Activated T-helper 2 cell treated with anti-CD3 and anti-CD28 coated beads, Interferon-gamma antibody, Interleukin-2, Interleukin-4, amounts not matched to agents 10 μg/mL and 5 μg/mL and 100 μg/mL, durations not matched to agents 14 hours and 24 hours and 36 hours (primary cell): ENCODE measurements around the gene VASN. TPM values are rescaled to one million over a fixed set of nuclear protein-coding genes. Genes with fewer than 3 reads are reported as not detected.

ENCODE experiments used
- DNase-seq: peaks from one replicate; pipeline ENCODE4 v3.0.0; 2021; ENCODE audit warnings: low spot score
- H3K27ac Mint-ChIP-seq: one replicate; pipeline ENCODE4 v1.8.0; 2021; ENCODE audit warnings: mixed read lengths
- H3K27me3 Mint-ChIP-seq: one replicate; pipeline ENCODE4 v1.8.0; 2021; ENCODE audit warnings: low read depth, mixed read lengths
- H3K36me3 Mint-ChIP-seq: one replicate; pipeline ENCODE4 v1.8.0; 2021; ENCODE audit warnings: low read depth, mixed read lengths
- H3K4me1 Mint-ChIP-seq: one replicate; pipeline ENCODE4 v1.8.0; 2021; ENCODE audit warnings: low read depth, mixed read lengths
- H3K4me3 Mint-ChIP-seq: one replicate; pipeline ENCODE4 v1.8.0; 2021; ENCODE audit warnings: low read depth, mild to moderate bottlenecking, moderate library complexity, mixed read lengths
- H3K9me3 Mint-ChIP-seq: one replicate; pipeline ENCODE4 v1.8.0; 2021; ENCODE audit warnings: mixed read lengths
- intact Hi-C: fragments of 100-400 bp; cut with micrococcal nuclease; formaldehyde crosslinking; loops from one replicate; pipeline ENCODE4 v1.15.1; 2023
- total RNA-seq: library from RNA; stranded (reverse); gene quantifications from 2 replicates; pipeline ENCODE4 v1.2.3, GENCODE V29; 2022

Gene VASN
- total RNA-seq, 1 donor from 2014 or later, result not detected

DNA sequence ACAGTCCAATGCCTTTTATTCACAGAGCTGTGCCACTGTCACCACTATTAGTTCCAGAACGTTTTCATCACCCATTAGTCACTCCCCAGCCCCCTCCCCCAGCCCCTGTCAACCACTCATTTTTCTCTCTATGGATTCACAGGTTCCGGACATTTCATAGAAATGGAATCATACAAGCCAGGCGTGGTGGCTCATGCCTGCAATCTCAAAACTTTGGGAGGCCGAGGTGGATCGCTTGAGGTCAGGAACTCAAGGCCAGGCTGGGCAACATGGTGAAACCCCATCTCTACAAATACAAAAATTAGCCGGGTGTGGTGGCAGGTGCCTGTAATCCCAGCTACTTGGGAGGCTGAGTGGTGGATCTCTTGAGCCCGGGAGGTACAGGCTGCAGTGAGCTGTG lies 19.8 kb upstream of the VASN start:
- peak overlapping the region; percentile 42 for H3K4me3 Mint-ChIP-seq
- no peak for DNase-seq
- peaks cover 22% of the 10 kb centered on the region for H3K36me3 Mint-ChIP-seq
- H3K27me3 Mint-ChIP-seq, result no peaks in the 10 kb centered on the region
- peak overlapping the region; percentile 69 for H3K27ac Mint-ChIP-seq
- intact Hi-C loops, result loop anchor here (1.0 to 5.0 kb wide), 2 partner anchors 81 to 125 kb away; partner anchors contain the start of gene HMOX2
- H3K9me3 Mint-ChIP-seq, result no peaks in the 10 kb centered on the region
- peaks cover 4% of the 10 kb centered on the region for H3K4me1 Mint-ChIP-seq

DNA sequence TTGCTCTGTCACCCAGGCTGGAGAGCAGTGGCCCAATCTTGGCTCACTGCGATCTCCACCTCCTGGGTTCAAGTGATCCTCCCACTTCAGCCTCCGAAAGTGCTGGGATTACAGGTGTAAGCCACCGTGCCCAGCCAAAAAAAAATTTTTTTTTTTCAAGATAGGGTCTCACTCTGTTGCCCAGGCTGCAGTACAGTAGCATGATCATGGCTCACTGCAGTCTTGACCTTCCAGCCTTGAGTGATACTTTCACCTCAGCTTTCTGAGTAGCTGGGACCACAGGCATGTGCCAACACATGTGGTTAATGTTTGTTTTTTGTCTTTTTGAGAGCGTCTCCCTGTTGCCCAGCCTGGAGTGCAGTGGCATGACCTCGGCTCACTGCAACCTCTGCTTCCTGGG lies 18.8 kb upstream of the VASN start:
- Mint-ChIP-seq H3K27me3 (no peaks in the 10 kb centered on the region), H3K9me3 (no peaks in the 10 kb centered on the region), H3K4me1 (peaks cover 4% of the 10 kb centered on the region), H3K36me3 (peaks cover 22% of the 10 kb centered on the region), H3K4me3 (no peak overlapping the region), H3K27ac (no peak overlapping the region)
- DNase-seq, result no peak
- intact Hi-C loops, result loop anchor here (5.0 kb wide), 1 partner anchor 124 kb away; the partner anchor contains the start of gene HMOX2

DNA sequence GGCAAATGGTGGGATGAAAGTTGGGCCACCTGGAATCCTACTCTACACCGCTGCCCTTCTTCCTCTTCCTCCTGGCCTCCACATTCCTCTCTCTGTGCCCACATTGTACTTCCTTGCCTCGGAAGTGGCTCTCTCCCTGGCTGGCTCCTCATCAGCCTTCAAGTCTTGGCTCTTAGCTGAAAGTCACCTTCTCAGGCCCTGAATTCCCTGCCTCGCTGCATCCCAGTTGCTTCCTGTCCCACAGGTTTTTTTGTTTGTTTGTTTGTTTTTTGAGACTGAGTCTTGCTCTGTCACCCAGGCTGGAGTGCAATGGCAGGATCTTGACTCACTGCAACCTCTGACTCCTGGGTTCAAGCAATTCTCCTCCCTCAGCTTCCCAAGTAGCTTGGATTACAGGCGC lies 18.0 kb upstream of the VASN start:
- H3K9me3 Mint-ChIP-seq, result no peaks in the 10 kb centered on the region
- peaks cover 18% of the 10 kb centered on the region for H3K36me3 Mint-ChIP-seq
- H3K4me3 Mint-ChIP-seq, result no peak overlapping the region
- intact Hi-C loops, result loop anchor here (5.0 kb wide), 1 partner anchor 124 kb away; the partner anchor contains the start of gene HMOX2
- H3K27ac Mint-ChIP-seq, result no peak overlapping the region
- peaks cover 4% of the 10 kb centered on the region for H3K4me1 Mint-ChIP-seq
- DNase-seq, result no peak
- H3K27me3 Mint-ChIP-seq, result no peaks in the 10 kb centered on the region

DNA sequence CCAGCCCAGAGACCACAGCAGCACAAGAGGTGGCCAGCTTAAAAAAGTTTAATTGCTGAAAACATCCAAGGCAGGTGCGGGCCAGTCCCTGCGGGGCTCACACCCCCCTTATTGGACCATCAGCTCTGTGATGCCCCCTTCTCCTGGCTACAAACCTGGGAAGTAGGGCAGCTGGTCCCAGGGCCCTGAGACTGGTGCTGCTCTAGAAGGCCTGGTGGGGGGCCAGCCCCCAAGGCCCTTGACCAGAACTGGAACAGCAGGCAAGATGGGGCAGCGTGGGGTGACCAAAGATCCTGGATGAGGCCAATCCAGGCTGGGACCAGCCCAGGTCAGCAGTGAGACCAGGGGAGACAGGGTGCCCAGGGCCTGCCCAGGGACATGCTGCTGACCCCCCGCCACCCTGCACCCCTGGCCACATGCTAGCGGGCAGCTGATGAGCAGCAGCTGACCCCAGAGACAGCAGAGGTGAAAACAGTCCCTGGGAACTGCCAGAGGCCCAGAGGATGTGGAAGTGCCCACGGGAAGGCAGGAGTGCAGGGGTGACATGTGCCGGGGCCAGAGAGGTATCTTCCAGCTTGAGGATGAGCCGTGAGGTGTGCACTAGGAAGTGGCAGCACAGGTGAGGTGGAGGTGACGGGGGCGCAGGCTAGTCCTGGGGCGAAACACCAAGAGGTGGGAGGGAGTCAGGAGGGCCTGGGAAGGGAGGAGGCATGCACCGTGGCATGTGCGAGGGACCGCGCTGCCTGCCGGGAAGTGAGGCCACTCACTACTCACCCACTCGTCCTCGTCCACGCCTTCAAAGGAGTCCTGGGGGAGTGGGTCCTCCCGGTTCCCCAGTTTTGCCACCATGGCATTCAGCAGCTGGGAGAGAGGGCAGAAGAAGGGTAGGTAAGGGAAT lies 16.9 kb upstream of the VASN start:
- Mint-ChIP-seq H3K4me1 (peaks cover 4% of the 10 kb centered on the region), H3K4me3 (no peak overlapping the region), H3K36me3 (peaks cover 24% of the 10 kb centered on the region), H3K27ac (no peak overlapping the region), H3K27me3 (no peaks in the 10 kb centered on the region), H3K9me3 (no peaks in the 10 kb centered on the region)
- DNase-seq, result no peak
- intact Hi-C loops, result loop anchor here (5.0 kb wide), 2 partner anchors 48 to 123 kb away; partner anchors contain the start of gene HMOX2

DNA sequence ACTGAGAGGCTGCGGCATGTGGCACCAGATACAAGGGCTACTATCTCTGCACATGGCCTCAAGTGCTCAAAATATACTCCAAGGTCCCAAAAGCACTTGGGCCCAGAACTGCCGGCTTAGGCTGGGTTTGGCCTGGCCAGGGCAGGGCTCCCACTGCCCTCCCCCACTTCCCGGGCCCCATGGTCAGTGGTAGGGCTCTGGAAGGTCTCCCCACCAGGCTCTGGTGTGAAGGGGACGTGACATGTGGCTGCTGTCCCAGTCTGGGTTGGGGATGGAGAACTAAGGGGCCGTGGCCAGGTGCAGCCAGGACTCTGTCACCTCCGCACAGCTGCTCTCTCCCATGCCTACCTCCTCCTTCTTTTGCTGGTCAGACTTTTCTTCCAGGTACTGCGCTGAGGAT lies 14.8 kb upstream of the VASN start:
- Mint-ChIP-seq H3K9me3 (no peaks in the 10 kb centered on the region), H3K4me3 (no peak overlapping the region)

DNA sequence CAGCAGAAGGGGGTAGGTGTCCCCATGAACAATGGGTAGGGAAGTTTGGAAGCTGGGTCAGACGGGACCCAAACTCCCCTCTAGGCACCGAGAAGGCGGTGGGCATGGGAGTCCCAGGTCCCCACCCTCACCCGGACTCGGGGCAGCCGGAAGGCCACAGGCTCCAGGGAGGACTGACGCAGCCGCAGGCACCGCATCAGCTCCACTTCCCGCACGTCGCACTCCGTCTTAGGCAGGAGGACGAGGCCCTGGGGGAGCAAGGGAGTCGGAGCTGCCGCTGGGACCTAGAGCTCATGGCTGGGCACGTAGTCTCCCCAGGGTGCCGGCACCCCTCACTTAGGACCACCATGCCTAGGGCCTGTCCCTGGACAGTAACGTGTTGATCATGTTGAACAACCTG lies 13.4 kb upstream of the VASN start:
- no peak for DNase-seq
- Mint-ChIP-seq H3K27ac (no peak overlapping the region), H3K4me1 (no peaks in the 10 kb centered on the region), H3K27me3 (no peaks in the 10 kb centered on the region), H3K4me3 (no peak overlapping the region), H3K36me3 (peaks cover 41% of the 10 kb centered on the region), H3K9me3 (no peaks in the 10 kb centered on the region)
- intact Hi-C loops, result loop anchor here (5.0 kb wide), 1 partner anchor 44 kb away; no protein-coding TSS in a partner anchor

More for the DNA sequence above, 14.8 kb upstream of the VASN start:
- peaks cover 31% of the 10 kb centered on the region for H3K36me3 Mint-ChIP-seq
- intact Hi-C loops, result loop anchor here (5.0 kb wide), 1 partner anchor 45 kb away; no protein-coding TSS in a partner anchor
- no peak for DNase-seq
- no peak overlapping the region for H3K27ac Mint-ChIP-seq
- H3K4me1 Mint-ChIP-seq, result peaks cover under 1% of the 10 kb centered on the region
- H3K27me3 Mint-ChIP-seq, result no peaks in the 10 kb centered on the region

DNA sequence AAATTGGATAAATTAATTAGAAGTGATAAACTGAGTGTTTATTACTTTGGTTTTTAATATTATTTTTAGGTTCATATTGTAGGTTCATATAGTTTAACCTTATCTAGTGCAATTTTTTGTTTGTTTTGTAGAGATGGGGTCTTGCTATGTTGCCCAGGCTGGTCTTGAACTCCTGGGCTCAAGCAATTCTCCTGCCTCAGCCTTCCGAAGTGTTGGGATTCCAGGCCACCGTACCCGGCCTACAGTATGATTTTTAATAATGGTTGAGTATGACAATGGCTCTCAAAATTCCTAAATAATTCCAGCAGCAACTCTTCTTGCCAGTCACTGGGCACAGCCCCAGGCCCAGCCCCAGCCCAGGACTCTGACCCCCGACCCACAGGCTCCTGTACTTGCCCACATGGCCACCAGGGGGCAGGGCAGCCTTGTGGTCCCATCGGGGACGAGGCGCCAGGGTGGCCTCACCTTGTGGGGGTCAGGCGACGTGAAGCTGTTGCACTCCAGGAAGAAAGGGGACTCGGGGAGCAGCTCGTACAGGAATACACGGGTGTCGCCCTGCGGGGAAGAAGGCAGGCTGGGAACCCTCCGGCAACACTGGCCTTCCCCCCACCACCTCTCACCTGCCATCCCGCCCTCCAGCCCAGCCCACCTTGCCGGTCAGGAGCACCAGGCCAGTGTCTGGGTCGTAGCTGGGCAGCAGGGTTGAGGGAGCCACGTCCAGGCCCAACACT lies 12.7 kb upstream of the VASN start:
- H3K36me3 Mint-ChIP-seq, result peaks cover 44% of the 10 kb centered on the region
- no peaks in the 10 kb centered on the region for H3K27me3 Mint-ChIP-seq
- intact Hi-C loops, result loop anchor here (5.0 kb wide), 1 partner anchor 43 kb away; no protein-coding TSS in a partner anchor
- H3K4me1 Mint-ChIP-seq, result no peaks in the 10 kb centered on the region
- H3K9me3 Mint-ChIP-seq, result no peaks in the 10 kb centered on the region
- no peak overlapping the region for H3K27ac Mint-ChIP-seq
- H3K4me3 Mint-ChIP-seq, result no peak overlapping the region
- peak; percentile 42 for DNase-seq

DNA sequence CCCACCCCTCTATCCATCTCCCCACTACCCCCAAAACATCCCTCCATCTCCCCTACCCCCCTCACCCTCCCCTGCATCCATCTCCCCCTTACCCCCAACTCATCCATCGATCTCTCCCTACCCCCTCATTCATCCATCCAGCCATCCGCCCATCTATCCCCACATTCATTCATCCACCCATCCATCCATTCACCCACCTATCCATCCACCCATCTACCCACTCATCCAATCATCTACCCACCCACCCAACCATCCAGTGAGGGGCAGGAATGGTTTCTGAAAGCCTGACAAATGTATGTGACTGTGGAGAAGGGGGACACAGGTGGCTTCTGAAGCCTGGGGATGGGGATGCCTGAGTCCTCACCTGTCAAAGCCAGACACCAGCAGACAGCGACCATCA lies 11.7 kb upstream of the VASN start:
- intact Hi-C loops, result loop anchor here (5.0 kb wide), 1 partner anchor 42 kb away; no protein-coding TSS in a partner anchor
- Mint-ChIP-seq H3K27ac (no peak overlapping the region), H3K27me3 (no peaks in the 10 kb centered on the region), H3K36me3 (peaks cover 42% of the 10 kb centered on the region), H3K4me1 (no peaks in the 10 kb centered on the region), H3K9me3 (no peaks in the 10 kb centered on the region), H3K4me3 (no peak overlapping the region)
- DNase-seq, result no peak

DNA sequence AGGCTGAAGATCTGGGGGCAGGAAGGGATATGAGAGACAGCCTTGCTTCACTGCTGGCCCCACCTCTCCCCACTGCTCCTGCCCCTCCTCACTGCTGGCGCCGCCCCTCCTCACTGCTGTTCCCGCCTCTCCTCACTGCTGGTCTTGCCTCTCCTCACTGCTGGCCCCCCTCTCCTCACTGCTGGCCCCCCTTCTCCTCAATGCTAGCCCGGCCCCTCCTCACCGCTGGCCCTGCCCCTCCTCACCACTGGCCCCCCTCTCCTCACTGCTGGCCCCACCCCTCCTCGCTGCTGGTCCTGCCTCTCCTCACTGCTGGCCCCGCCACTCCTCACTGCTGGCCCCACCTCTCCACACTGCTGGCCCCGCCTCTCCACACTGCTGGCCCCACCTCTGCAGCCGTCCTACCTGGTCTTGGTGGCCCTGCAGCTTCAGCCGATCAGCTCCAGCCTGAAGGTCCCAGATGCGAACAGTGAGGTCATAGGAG lies 11.1 kb upstream of the VASN start:
- H3K27me3 Mint-ChIP-seq, result no peaks in the 10 kb centered on the region
- peak; percentile 20 for DNase-seq
- no peaks in the 10 kb centered on the region for H3K9me3 Mint-ChIP-seq
- no peaks in the 10 kb centered on the region for H3K4me1 Mint-ChIP-seq
- no peak overlapping the region for H3K4me3 Mint-ChIP-seq
- intact Hi-C loops, result no loop called here
- no peak overlapping the region for H3K27ac Mint-ChIP-seq
- peaks cover 40% of the 10 kb centered on the region for H3K36me3 Mint-ChIP-seq

DNA sequence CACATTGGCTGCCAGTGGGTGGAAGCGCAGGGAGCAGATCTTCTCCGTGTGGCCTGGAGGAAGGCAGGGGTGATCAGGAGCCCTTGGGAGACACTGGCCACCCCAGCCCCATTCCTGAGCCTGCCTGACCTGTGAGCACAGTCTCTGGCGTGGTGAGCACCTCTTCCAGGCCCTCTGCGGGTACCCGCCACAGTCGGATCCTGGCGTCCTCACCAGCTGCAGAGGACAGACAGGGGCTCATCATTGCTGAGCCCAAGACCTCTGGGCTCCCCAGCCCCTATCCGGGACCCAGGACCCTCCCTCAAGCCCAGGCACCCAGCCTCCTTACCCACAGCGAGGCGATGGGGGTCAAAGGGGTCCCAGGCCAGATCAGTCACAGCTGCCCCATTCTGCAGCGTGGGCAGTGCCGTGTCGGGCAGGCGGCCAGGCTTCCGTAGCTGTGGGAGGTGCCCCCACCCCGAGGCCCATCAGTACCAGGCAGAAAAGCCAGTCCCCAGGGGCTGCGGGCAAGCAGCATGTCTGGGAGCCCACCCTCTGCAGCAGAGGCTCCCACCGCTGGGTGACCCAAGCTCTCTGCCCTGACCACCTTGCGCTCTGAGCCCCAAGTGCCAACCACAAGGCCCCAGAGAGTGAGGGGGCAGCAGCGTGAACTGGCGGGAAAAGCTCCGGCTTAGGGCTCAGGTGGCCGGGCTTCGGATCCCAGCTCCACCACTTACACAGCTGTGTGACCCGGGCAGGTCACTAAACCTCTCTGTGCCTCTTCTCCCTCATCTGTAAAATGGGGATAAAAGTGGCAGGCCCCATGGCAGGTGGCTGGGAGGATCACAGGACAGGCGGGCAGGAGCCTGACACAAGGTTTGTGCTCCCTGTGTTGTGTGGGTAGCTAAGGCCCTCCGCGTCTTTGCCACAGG lies 10.4 kb upstream of the VASN start:
- no peaks in the 10 kb centered on the region for H3K9me3 Mint-ChIP-seq
- no peaks in the 10 kb centered on the region for H3K4me1 Mint-ChIP-seq
- DNase-seq, result no peak
- intact Hi-C loops, result no loop called here
- no peak overlapping the region for H3K27ac Mint-ChIP-seq
- H3K36me3 Mint-ChIP-seq, result peaks cover 40% of the 10 kb centered on the region
- no peak overlapping the region for H3K4me3 Mint-ChIP-seq
- no peaks in the 10 kb centered on the region for H3K27me3 Mint-ChIP-seq

DNA sequence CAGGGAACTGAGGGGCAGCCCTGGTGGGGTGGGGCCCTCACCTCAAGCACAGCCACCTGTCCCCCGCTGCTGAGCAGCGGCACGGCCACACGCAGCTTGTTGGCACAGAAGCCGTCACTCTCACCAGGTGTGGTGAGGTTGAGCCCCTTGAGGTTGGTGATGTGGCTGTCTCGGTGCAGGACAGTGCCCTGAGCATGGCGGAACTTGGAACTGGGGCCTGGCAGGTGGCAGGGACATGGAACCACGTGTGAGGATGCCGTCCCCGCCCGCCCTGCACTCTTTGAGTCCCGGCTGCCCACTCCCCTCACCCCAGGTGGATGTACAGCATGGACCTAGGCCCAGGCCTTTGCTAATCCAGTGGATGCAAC lies 9.7 kb upstream of the VASN start:
- H3K4me1 Mint-ChIP-seq, result no peaks in the 10 kb centered on the region
- H3K9me3 Mint-ChIP-seq, result no peaks in the 10 kb centered on the region
- H3K27me3 Mint-ChIP-seq, result no peaks in the 10 kb centered on the region
- DNase-seq, result no peak
- H3K27ac Mint-ChIP-seq, result no peak overlapping the region
- H3K36me3 Mint-ChIP-seq, result peaks cover 40% of the 10 kb centered on the region
- intact Hi-C loops, result no loop called here
- no peak overlapping the region for H3K4me3 Mint-ChIP-seq
